Keratinocyte (primary cell): ENCODE measurements around the gene PLA2G2C. TPM values are rescaled to one million over a fixed set of nuclear protein-coding genes. Genes with fewer than 3 reads are reported as not detected.

Experiments
- DNase-seq: peaks from one replicate; pipeline ENCODE4 v3.0.0-alpha.2; 2011; ENCODE audit warnings: low read depth, missing footprints, low spot score
- FAIRE-seq: peaks from 2 replicates; lab custom pipeline; 2011; peaks lifted over from hg19 to GRCh38; lab: Jason Lieb, UNC
- H2AFZ ChIP-seq: 2 replicates; pipeline ENCODE4 v1.6.0; 2012; ENCODE audit warnings: low read length, control low read depth, inconsistent platforms; ENCODE audit not compliant: control insufficient read depth
- H3K27ac ChIP-seq: 2 replicates; pipeline ENCODE4 v1.5.1; 2011; ENCODE audit warnings: low read length; ENCODE audit not compliant: control insufficient read depth, insufficient read depth
- H3K27me3 ChIP-seq: 3 replicates; pipeline ENCODE4 v1.6.0; 2011; ENCODE audit warnings: low read length; ENCODE audit not compliant: control insufficient read depth, insufficient read depth; ENCODE audit errors: extremely low read depth
- H3K36me3 ChIP-seq, 2 experiments: 2 replicates in 1 of 2; 3 replicates in 1 of 2; pipeline ENCODE4 v1.5.1; 2011; ENCODE audit warnings: low read length in 2 of 2, mild to moderate bottlenecking in 1 of 2; ENCODE audit not compliant: control insufficient read depth in 2 of 2, insufficient read depth in 2 of 2; ENCODE audit errors: extremely low read depth in 1 of 2
- H3K4me1 ChIP-seq: 3 replicates; pipeline ENCODE4 v1.5.1; 2011; ENCODE audit warnings: low read length; ENCODE audit not compliant: control insufficient read depth, insufficient read depth; ENCODE audit errors: extremely low read depth
- H3K4me2 ChIP-seq: 3 replicates; pipeline ENCODE4 v1.6.0; 2011; ENCODE audit warnings: low read depth, low read length; ENCODE audit not compliant: control insufficient read depth, insufficient read depth; ENCODE audit errors: extremely low read depth
- H3K4me3 ChIP-seq, 3 experiments: fragments of 200-600 bp in 1 of 3; sonication (generic) in 1 of 3; 2 replicates in 2 of 3; 3 replicates in 1 of 3; pipeline ENCODE4 v1.5.1; 2011 to 2016; ENCODE audit warnings: low read length in 3 of 3, mild to moderate bottlenecking in 3 of 3, control low read depth in 2 of 3, inconsistent platforms in 1 of 3, low read depth in 1 of 3, mixed read lengths in 1 of 3, mixed run types in 1 of 3, moderate library complexity in 1 of 3; ENCODE audit not compliant: control insufficient read depth in 2 of 3, insufficient read depth in 2 of 3; ENCODE audit errors: extremely low read depth in 1 of 3
- H3K79me2 ChIP-seq: 2 replicates; pipeline ENCODE4 v1.6.0; 2012; ENCODE audit warnings: low read length; ENCODE audit not compliant: control insufficient read depth, insufficient read depth
- H3K9ac ChIP-seq: 3 replicates; pipeline ENCODE4 v1.6.0; 2011; ENCODE audit warnings: low read length; ENCODE audit not compliant: control insufficient read depth, insufficient read depth; ENCODE audit errors: extremely low read depth
- H3K9me1 ChIP-seq: 3 replicates; pipeline ENCODE4 v1.6.0; 2011; ENCODE audit warnings: low read length; ENCODE audit not compliant: control insufficient read depth, insufficient read depth; ENCODE audit errors: extremely low read depth
- H3K9me3 ChIP-seq: 2 replicates; pipeline ENCODE4 v1.5.1; 2012; ENCODE audit warnings: low read depth, low read length; ENCODE audit not compliant: control insufficient read depth
- H4K20me1 ChIP-seq: 3 replicates; pipeline ENCODE4 v1.6.0; 2011; ENCODE audit warnings: low read length; ENCODE audit not compliant: control insufficient read depth, insufficient read depth; ENCODE audit errors: extremely low read depth
- CTCF ChIP-seq, 3 experiments: IDR thresholded peaks in 1 of 3; conservative IDR thresholded peaks in 1 of 3; optimal IDR thresholded peaks in 1 of 3; 2 replicates in 2 of 3; 3 replicates in 1 of 3; pipeline versions ENCODE3 to v1.5.1; 2011; ENCODE audit warnings: low read length in 3 of 3, mild to moderate bottlenecking in 3 of 3, moderate library complexity in 2 of 3, control low read depth in 1 of 3, inconsistent platforms in 1 of 3; ENCODE audit not compliant: insufficient read depth in 2 of 3; ENCODE audit errors: extremely low read depth in 1 of 3
- EZH2 ChIP-seq: IDR thresholded peaks from one replicate; pipeline ENCODE4 v1.6.1; 2012; ENCODE audit warnings: inconsistent platforms, mild to moderate bottlenecking, low read length, moderate library complexity
- dilution Hi-C: fragments of 300-500 bp; cut with MboI; formaldehyde crosslinking; loops from one replicate; pipeline ENCODE4 v1.7.0; 2020; ENCODE audit warnings: low sequenced_read_pairs; ENCODE audit not compliant: extremely low pct_ligation_motif_present
- polyA plus RNA-seq, 5 experiments: library from polyadenylated mRNA; depleted of rRNA in 3 of 5; stranded (reverse) in 3 of 5; stranded (forward) in 1 of 5; unstranded in 1 of 5; fragments of >200 nt; gene quantifications; 1 replicate in 1 of 5; 2 replicates in 3 of 5; 3 replicates in 1 of 5; pipeline versions ENCODE4 v1.2.1 to v1.2.3, GENCODE V29; 2011 to 2012; ENCODE audit warnings: missing spikeins in 2 of 5, low read depth in 1 of 5, low replicate concordance in 1 of 5

The PLA2G2C gene
- polyA plus RNA-seq, 1 donor (not counting 4 experiments of a cell fraction or from before 2014, with no cell fraction given): not detected

- no peak overlapping the region for H3K4me3 ChIP-seq
- H3K9ac ChIP-seq: no peak overlapping the region
- TF ChIP-seq EZH2 (no peak), CTCF (optimal IDR thresholded peaks at IDR 0.05 in 1 of 3, IDR thresholded peaks at IDR 0.05 in 1 of 3, conservative IDR thresholded peaks at IDR 0.05 in 1 of 3; ENCODE audit: extremely low read depth in 1 of 3, insufficient read depth in 2 of 3, low read length in 3 of 3) (no peak)
- H3K9me3 ChIP-seq: no peaks in the 10 kb centered on the region
- no peaks in the 10 kb centered on the region for H3K9me1 ChIP-seq
- H2AFZ ChIP-seq: no peak overlapping the region
- H3K4me1 ChIP-seq: peaks cover 5% of the 10 kb centered on the region
- H4K20me1 ChIP-seq: no peaks in the 10 kb centered on the region
- dilution Hi-C loops: no loop called here
- H3K4me2 ChIP-seq: no peak overlapping the region
- DNase-seq: no peak
- no peak overlapping the region for H3K27ac ChIP-seq
- FAIRE-seq: no peak
- no peaks in the 10 kb centered on the region for H3K36me3 ChIP-seq
- H3K79me2 ChIP-seq: no peaks in the 10 kb centered on the region
- H3K27me3 ChIP-seq: no peaks in the 10 kb centered on the region
These were observed 44.2 kb downstream of the PLA2G2C start for GRCh38 chr1:20142001-20142710.

- no peaks in the 10 kb centered on the region for H3K79me2 ChIP-seq
- no peak overlapping the region for H3K4me2 ChIP-seq
- no peak overlapping the region for H3K27ac ChIP-seq
- H3K4me1 ChIP-seq: peaks cover 7% of the 10 kb centered on the region
- FAIRE-seq (no peak), DNase-seq (no peak)
- H3K36me3 ChIP-seq: no peaks in the 10 kb centered on the region
- H2AFZ ChIP-seq: no peak overlapping the region
- TF ChIP-seq CTCF (optimal IDR thresholded peaks at IDR 0.05 in 1 of 3, IDR thresholded peaks at IDR 0.05 in 1 of 3, conservative IDR thresholded peaks at IDR 0.05 in 1 of 3; ENCODE audit: extremely low read depth in 1 of 3, insufficient read depth in 2 of 3, low read length in 3 of 3): no peak
- no peak for TF ChIP-seq EZH2
- H3K9me1 ChIP-seq: no peaks in the 10 kb centered on the region
- H3K27me3 ChIP-seq: no peaks in the 10 kb centered on the region
- no peak overlapping the region for H3K4me3 ChIP-seq
- H3K9me3 ChIP-seq: no peaks in the 10 kb centered on the region
- H3K9ac ChIP-seq: no peak overlapping the region
- dilution Hi-C loops: no loop called here
- no peaks in the 10 kb centered on the region for H4K20me1 ChIP-seq
These were observed 44.9 kb downstream of the PLA2G2C start for GRCh38 chr1:20141466-20141865.
